Measurements from ENCODE around the gene KRT84.

The KRT84 gene

GRCh38 chr12:52364901-52365489 lies 20.5 kb downstream of the KRT84 start (continued):
- TF ChIP-seq REST (tag by site-specific recombination; IDR thresholded peaks at IDR 0.05) (no peak), ZNF354C (tag by site-specific recombination; IDR thresholded peaks at IDR 0.05; ENCODE audit: borderline replicate concordance, low read depth) (no peak), ZBTB21 (tag by site-specific recombination; IDR thresholded peaks at IDR 0.05) (no peak), YY1 (tag by site-specific recombination; IDR thresholded peaks at IDR 0.05) (no peak), HOXA7 (CRISPR knock-in tag; IDR thresholded peaks at IDR 0.05; ENCODE audit: borderline replicate concordance) (no peak), ZBTB17 (tag by site-specific recombination; IDR thresholded peaks at IDR 0.05) (no peak), ZNF416 (tag by site-specific recombination; IDR thresholded peaks at IDR 0.05) (no peak), PRDM10 (tag by site-specific recombination; IDR thresholded peaks at IDR 0.05) (no peak)
- TF ChIP-seq, protein P1, sequence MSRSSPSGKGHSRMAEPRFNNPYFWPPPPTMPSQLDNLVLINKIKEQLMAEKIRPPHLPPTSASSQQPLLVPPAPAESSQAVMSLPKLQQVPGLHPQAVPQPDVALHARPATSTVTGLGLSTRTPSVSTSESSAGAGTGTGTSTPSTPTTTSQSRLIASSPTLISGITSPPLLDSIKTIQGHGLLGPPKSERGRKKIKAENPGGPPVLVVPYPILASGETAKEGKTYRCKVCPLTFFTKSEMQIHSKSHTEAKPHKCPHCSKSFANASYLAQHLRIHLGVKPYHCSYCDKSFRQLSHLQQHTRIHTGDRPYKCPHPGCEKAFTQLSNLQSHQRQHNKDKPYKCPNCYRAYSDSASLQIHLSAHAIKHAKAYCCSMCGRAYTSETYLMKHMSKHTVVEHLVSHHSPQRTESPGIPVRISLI (tag by site-specific recombination; IDR thresholded peaks at IDR 0.05) = no peak
- TF ChIP-seq, protein P2, sequence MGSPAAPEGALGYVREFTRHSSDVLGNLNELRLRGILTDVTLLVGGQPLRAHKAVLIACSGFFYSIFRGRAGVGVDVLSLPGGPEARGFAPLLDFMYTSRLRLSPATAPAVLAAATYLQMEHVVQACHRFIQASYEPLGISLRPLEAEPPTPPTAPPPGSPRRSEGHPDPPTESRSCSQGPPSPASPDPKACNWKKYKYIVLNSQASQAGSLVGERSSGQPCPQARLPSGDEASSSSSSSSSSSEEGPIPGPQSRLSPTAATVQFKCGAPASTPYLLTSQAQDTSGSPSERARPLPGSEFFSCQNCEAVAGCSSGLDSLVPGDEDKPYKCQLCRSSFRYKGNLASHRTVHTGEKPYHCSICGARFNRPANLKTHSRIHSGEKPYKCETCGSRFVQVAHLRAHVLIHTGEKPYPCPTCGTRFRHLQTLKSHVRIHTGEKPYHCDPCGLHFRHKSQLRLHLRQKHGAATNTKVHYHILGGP (tag by site-specific recombination; IDR thresholded peaks at IDR 0.05) = no peak

- Histone ChIP-seq H3K9me3 (ENCODE audit: control insufficient read depth, insufficient read depth, low read depth, low read length) (no peaks in the 10 kb centered on the region), H3K4me3 (ENCODE audit: low read depth, low read length) (no peak overlapping the region), H3K4me1 (ENCODE audit: control insufficient read depth, insufficient read depth, low read length) (no peaks in the 10 kb centered on the region), H3K36me3 (ENCODE audit: control insufficient read depth in 2 of 2, insufficient read depth in 1 of 2, low read length in 2 of 2) (no peaks in the 10 kb centered on the region), H3K27ac (ENCODE audit: extremely low read depth, low read depth, low read length) (no peak overlapping the region)
- POLR2A ChIA-PET = no interaction called here
- CTCF ChIA-PET = interaction anchor here (0.5 to 2.7 kb wide), 9 partner anchors 9 to 533 kb away, joined by 3 to 14 read pairs (median 4); no protein-coding TSS in a partner anchor
- no peak for TF ChIP-seq ZNF19 (tag by site-specific recombination; IDR thresholded peaks at IDR 0.05; ENCODE audit: low read depth)
- TF ChIP-seq ZNF138 (tag by site-specific recombination; IDR thresholded peaks at IDR 0.05; ENCODE audit: borderline replicate concordance) = no peak
- no peak for TF ChIP-seq ELK4 (IDR thresholded peaks at IDR 0.05; ENCODE audit: borderline replicate concordance, low read depth, low read length)
- TF ChIP-seq ZEB2 (tag by site-specific recombination; IDR thresholded peaks at IDR 0.05) = no peak
- no peak for TF ChIP-seq ZNF610 (tag by site-specific recombination; IDR thresholded peaks at IDR 0.05; ENCODE audit: borderline replicate concordance)
- TF ChIP-seq ZNF571 (tag by site-specific recombination; IDR thresholded peaks at IDR 0.05) = no peak
- TF ChIP-seq ZNF837 (tag by site-specific recombination; IDR thresholded peaks at IDR 0.05) = no peak
- TF ChIP-seq INSM2 (tag by site-specific recombination; IDR thresholded peaks at IDR 0.05) = no peak
- TF ChIP-seq SP3 (tag by site-specific recombination; IDR thresholded peaks at IDR 0.05) = no peak
- TF ChIP-seq PRDM1 (tag by site-specific recombination; IDR thresholded peaks at IDR 0.05) = no peak
- no peak for TF ChIP-seq ZBTB48 (tag by site-specific recombination; IDR thresholded peaks at IDR 0.05)
- no peak for TF ChIP-seq ZNF366 (tag by site-specific recombination; conservative IDR thresholded peaks at IDR 0.05)
- TF ChIP-seq ZNF114 (tag by site-specific recombination; IDR thresholded peaks at IDR 0.05) = no peak
Measured at GRCh38 chr12:52364061-52364460, 21.4 kb downstream of the KRT84 start.

Data from HEK293 (cell line).